Thyroid gland (tissue), 4 donors: Measurements from ENCODE around the gene CLTA. TPM values are rescaled to one million over a fixed set of nuclear protein-coding genes. Genes with fewer than 3 reads are reported as not detected.

ENCODE experiments used
- DNase-seq, 2 donors: peaks; one replicate each; pipeline ENCODE4 v3.0.0-alpha.2; 2019
- H3K27ac ChIP-seq, 3 donors: fragments of 200-600 bp; sonication (generic); 1 replicate in 2 of 3; 2 replicates in 1 of 3; pipeline ENCODE4 v1.5.1; 2016 to 2019; ENCODE audit warnings: mild to moderate bottlenecking in 1 of 3, moderate library complexity in 1 of 3
- H3K27me3 ChIP-seq: fragments of 200-600 bp; sonication (generic); one replicate; pipeline ENCODE4 v1.5.1; 2019
- H3K36me3 ChIP-seq, 2 donors: fragments of 200-600 bp; sonication (generic); one replicate each; pipeline ENCODE4 v1.5.1; 2016 to 2019
- H3K4me1 ChIP-seq, 2 donors: fragments of 200-600 bp; sonication (generic); one replicate each; pipeline ENCODE4 v1.5.1; 2017 to 2019
- H3K4me3 ChIP-seq, 3 donors: fragments of 200-600 bp; sonication (generic); replicated peaks in 1 of 3; 1 replicate in 2 of 3; 2 replicates in 1 of 3; pipeline ENCODE4 v1.5.1; 2016; ENCODE audit warnings: mild to moderate bottlenecking in 1 of 3
- H3K9me3 ChIP-seq: fragments of 200-600 bp; sonication (generic); one replicate; pipeline ENCODE4 v1.5.1; 2017
- CTCF ChIP-seq, 6 experiments: fragments of 200-600 bp in 3 of 6; fragments of 450-650 bp in 3 of 6; sonication (generic) in 3 of 6; IDR thresholded peaks; one replicate each; pipeline ENCODE4 v1.5.1; 2016 to 2019; ENCODE audit warnings: antibody characterized with exemption in 6 of 6, mild to moderate bottlenecking in 2 of 6, inconsistent platforms in 1 of 6, moderate library complexity in 1 of 6
- POLR2A ChIP-seq, 2 donors: fragments of 450-650 bp; IDR thresholded peaks; one replicate each; pipeline ENCODE4 v1.6.1; 2017; ENCODE audit warnings: antibody characterized with exemption in 2 of 2, mild to moderate bottlenecking in 2 of 2, moderate library complexity in 1 of 2
- WGBS, 2 donors: methylation state at CpG; one replicate each; pipeline ENCODE4 v1.1.5; 2017; 5-methylcytosine and 5-hydroxymethylcytosine counted together
- intact Hi-C: fragments of 100-400 bp; cut with DNase I; formaldehyde crosslinking; loops from one replicate; pipeline ENCODE4 v1.15.1; 2023
- total RNA-seq, 4 donors: library from RNA; depleted of rRNA; stranded (reverse); fragments of >200 nt; gene quantifications; one replicate each; pipeline ENCODE4 v1.2.3, GENCODE V29; 2016

The CLTA gene
- total RNA-seq, 4 donors from 2014 or later = 215 to 373 (median 259) TPM

DNA sequence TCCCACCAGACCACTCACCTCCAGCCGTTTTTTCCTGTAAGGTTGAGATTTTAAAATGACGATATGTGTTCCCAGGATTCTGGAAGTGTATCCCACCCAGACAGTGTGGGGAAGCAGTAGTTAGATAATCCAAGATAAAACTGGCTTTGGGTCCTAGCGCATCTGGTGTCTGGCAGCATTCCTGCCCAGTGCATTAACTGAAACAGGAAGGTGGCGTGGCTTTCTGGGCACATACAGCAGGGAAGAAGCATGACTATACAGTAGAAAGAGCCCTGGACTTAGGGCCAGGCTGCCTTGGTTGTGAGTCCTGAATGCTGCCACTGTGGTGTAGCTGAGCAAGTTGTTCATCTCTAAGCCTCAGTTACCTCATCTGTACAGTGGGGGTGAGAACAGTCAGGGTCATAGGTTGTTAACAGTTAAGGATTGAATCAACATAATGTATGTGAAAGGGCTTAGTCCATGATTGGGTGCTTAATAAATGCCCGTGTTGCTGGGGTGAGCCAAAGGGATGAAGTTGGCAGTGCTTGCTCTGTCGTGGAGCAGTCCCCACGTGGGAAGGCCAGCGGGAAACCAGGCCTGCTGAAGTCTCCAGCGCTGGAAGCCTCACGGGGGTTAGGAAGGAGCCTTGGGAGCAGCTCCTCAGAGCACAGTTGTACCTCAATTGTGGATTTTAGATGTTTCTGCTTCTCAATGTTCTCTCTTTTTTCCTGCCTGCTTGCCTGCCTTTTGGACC lies 18.0 kb downstream of the CLTA start:
- intact Hi-C loops = no loop called here
- no peak for TF ChIP-seq CTCF (IDR thresholded peaks at IDR 0.05)
- TF ChIP-seq POLR2A (IDR thresholded peaks at IDR 0.05) = no peak
- no peak for DNase-seq
- 79 to 84% methylated on average over 10 of the region's 10 CpGs for WGBS, 2 donors
- no peaks in the 10 kb centered on the region for H3K9me3 ChIP-seq
- no peak overlapping the region for H3K4me3 ChIP-seq
- no peak overlapping the region for H3K27ac ChIP-seq
- peaks cover 0 to 21% of the 10 kb centered on the region in 2 donors for H3K4me1 ChIP-seq
- no peaks in the 10 kb centered on the region for H3K27me3 ChIP-seq
- peaks cover 53 to 61% of the 10 kb centered on the region in 2 donors for H3K36me3 ChIP-seq

- intact Hi-C loops = no loop called here
- Histone ChIP-seq H3K4me3 (no peak overlapping the region), H3K27ac (no peak overlapping the region), H3K9me3 (no peaks in the 10 kb centered on the region), H3K4me1 (peaks cover 0 to 21% of the 10 kb centered on the region in 2 donors), H3K27me3 (no peaks in the 10 kb centered on the region), H3K36me3 (peaks cover 35 to 42% of the 10 kb centered on the region in 2 donors)
- no peak for DNase-seq
- WGBS, 2 donors = 86 to 88% methylated on average over 8 of the region's 8 CpGs
- TF ChIP-seq POLR2A (IDR thresholded peaks at IDR 0.05) (no peak), CTCF (IDR thresholded peaks at IDR 0.05) (no peak)
Observed at GRCh38 chr9:36210722-36211121, 20.0 kb downstream of the CLTA start.

GRCh38 chr9:36211510-36211909 lies 20.8 kb downstream of the CLTA start:
- H3K27ac ChIP-seq = no peak overlapping the region
- TF ChIP-seq POLR2A (IDR thresholded peaks at IDR 0.05) (no peak), CTCF (IDR thresholded peaks at IDR 0.05) (no peak)
- no peak overlapping the region for H3K4me3 ChIP-seq
- H3K27me3 ChIP-seq = no peaks in the 10 kb centered on the region
- H3K4me1 ChIP-seq = peaks cover 0 to 21% of the 10 kb centered on the region in 2 donors
- H3K9me3 ChIP-seq = no peaks in the 10 kb centered on the region
- WGBS, 2 donors = 75 to 83% methylated on average over 7 of the region's 7 CpGs
- no peak for DNase-seq
- H3K36me3 ChIP-seq = peaks cover 28 to 34% of the 10 kb centered on the region in 2 donors
- intact Hi-C loops = no loop called here

GRCh38 chr9:36213387-36213786 lies 22.7 kb downstream of the CLTA start:
- intact Hi-C loops = no loop called here
- H3K4me3 ChIP-seq = no peak overlapping the region
- DNase-seq = no peak
- no peaks in the 10 kb centered on the region for H3K9me3 ChIP-seq
- no peaks in the 10 kb centered on the region for H3K27me3 ChIP-seq
- no peak overlapping the region for H3K27ac ChIP-seq
- H3K4me1 ChIP-seq = peaks cover 7 to 15% of the 10 kb centered on the region in 2 donors
- no peak for TF ChIP-seq POLR2A (IDR thresholded peaks at IDR 0.05)
- TF ChIP-seq CTCF (IDR thresholded peaks at IDR 0.05) = no peak
- 90% methylated on average over 4 of the region's 4 CpGs for WGBS, 2 donors
- H3K36me3 ChIP-seq = peaks cover 18 to 36% of the 10 kb centered on the region in 2 donors

- DNase-seq = no peak
- Histone ChIP-seq H3K36me3 (peaks cover 25 to 33% of the 10 kb centered on the region in 2 donors), H3K9me3 (no peaks in the 10 kb centered on the region), H3K27me3 (no peaks in the 10 kb centered on the region), H3K4me3 (no peak overlapping the region), H3K4me1 (peaks cover 7 to 14% of the 10 kb centered on the region in 2 donors), H3K27ac (no peak overlapping the region)
- TF ChIP-seq CTCF (IDR thresholded peaks at IDR 0.05) (no peak), POLR2A (IDR thresholded peaks at IDR 0.05) (no peak)
- WGBS, 2 donors = 74 to 78% methylated on average over 4 of the region's 4 CpGs
- intact Hi-C loops = no loop called here
Observed at GRCh38 chr9:36213989-36214388, 23.3 kb downstream of the CLTA start.
